HCT116 (cell line): ENCODE data around the gene LUC7L2. TPM values are rescaled to one million over a fixed set of nuclear protein-coding genes. Genes with fewer than 3 reads are reported as not detected.

Source experiments
- ATAC-seq: fragments of 200-7000 bp; cut with Tn5 transposase; 2 replicates; pipeline ENCODE4 v1.9.1; 2020; ENCODE audit warnings: mild to moderate bottlenecking, moderate library complexity
- BruUV-seq: library from RNA; stranded (reverse); fragments of 400-500 nt; replicated peaks from 2 replicates; lab custom pipeline; 2021; lab: Mats Ljungman, UMichigan
- CTCF ChIA-PET: fragments of 300-600 bp; sonication (Branson Sonifier 250); formaldehyde crosslinking; loops from one replicate; lab custom pipeline; 2021; ENCODE audit warnings: antibody characterized with exemption; lab: Charles Lee
- POLR2A ChIA-PET: fragments of 300-600, 350-600 bp; sonication (Branson Sonifier 250); formaldehyde crosslinking; loops from one replicate; lab custom pipeline; 2021; ENCODE audit warnings: antibody characterized with exemption; lab: Charles Lee
- RAD21 ChIA-PET, 2 experiments: fragments of 300-600 bp; sonication (Branson Sonifier 250); formaldehyde crosslinking; loops; one replicate each; lab custom pipeline; 2023; ENCODE audit warnings: low total read pairs in 2 of 2; ENCODE audit not compliant: uncharacterized antibody in 2 of 2, unreplicated experiment in 2 of 2, low non-redundant PET in 1 of 2; lab: Charles Lee
- DNase-seq: peaks from one replicate; pipeline ENCODE4 v3.0.0-alpha.2; 2010; ENCODE audit warnings: low read depth, low spot score
- H2AFZ ChIP-seq: fragments of 200-600 bp; shearing (Covaris generic), sonication (generic); 2 replicates; pipeline ENCODE4 v1.6.1; 2017; ENCODE audit warnings: low read depth, mixed run types, mixed read lengths, antibody characterized with exemption, low read length; ENCODE audit not compliant: poor library complexity, severe bottlenecking
- H3K27ac ChIP-seq: 2 replicates; pipeline ENCODE4 v1.5.1; 2012; ENCODE audit warnings: low read depth, low read length
- H3K27me3 ChIP-seq: fragments of 200-600 bp; sonication (generic); 2 replicates; pipeline ENCODE4 v1.6.1; 2016; ENCODE audit warnings: mixed run types, low read length, mixed read lengths; ENCODE audit not compliant: insufficient read depth
- H3K36me3 ChIP-seq, 2 experiments: fragments of 200-500 bp in 1 of 2; fragments of 200-600 bp in 1 of 2; sonication (Bioruptor generic) in 1 of 2; sonication (generic) in 1 of 2; 2 replicates each; pipeline versions ENCODE4 v1.5.1 to v1.6.1; 2014 to 2016; ENCODE audit warnings: low read length in 2 of 2, inconsistent platforms in 1 of 2, mixed read lengths in 1 of 2, mixed run types in 1 of 2; ENCODE audit not compliant: insufficient read depth in 2 of 2, control insufficient read depth in 1 of 2
- H3K4me1 ChIP-seq, 2 experiments: fragments of 200-600 bp in 1 of 2; sonication (generic) in 1 of 2; 2 replicates each; pipeline versions ENCODE4 v1.5.1 to v1.6.1; 2012 to 2017; ENCODE audit warnings: low read length in 2 of 2, inconsistent platforms in 1 of 2, mild to moderate bottlenecking in 1 of 2, mixed read lengths in 1 of 2, mixed run types in 1 of 2, moderate library complexity in 1 of 2; ENCODE audit not compliant: insufficient read depth in 2 of 2, control insufficient read depth in 1 of 2
- H3K4me2 ChIP-seq: fragments of 200-600 bp; sonication (generic); 2 replicates; pipeline ENCODE4 v1.6.1; 2017; ENCODE audit warnings: mixed run types, low read length, mixed read lengths
- H3K4me3 ChIP-seq, 2 experiments: fragments of 200-600 bp in 1 of 2; sonication (generic) in 1 of 2; replicated peaks in 1 of 2; 2 replicates each; pipeline ENCODE4 v1.5.1; 2011 to 2016; ENCODE audit warnings: low read length in 2 of 2, control low read depth in 1 of 2, low read depth in 1 of 2, mild to moderate bottlenecking in 1 of 2, mixed read lengths in 1 of 2, mixed run types in 1 of 2
- H3K79me2 ChIP-seq: fragments of 200-600 bp; sonication (generic); 2 replicates; pipeline ENCODE4 v1.6.1; 2017; ENCODE audit warnings: mild to moderate bottlenecking, mixed run types, low read length, moderate library complexity, mixed read lengths; ENCODE audit not compliant: insufficient read depth
- H3K9ac ChIP-seq: fragments of 200-600 bp; sonication (generic); 2 replicates; pipeline ENCODE4 v1.6.1; 2016; ENCODE audit warnings: low read length, mixed read lengths
- H3K9me2 ChIP-seq: fragments of 200-600 bp; sonication (generic), shearing (Covaris generic); 2 replicates; pipeline ENCODE4 v1.6.1; 2017; ENCODE audit warnings: mixed run types, mild to moderate bottlenecking, moderate library complexity; ENCODE audit not compliant: insufficient read depth
- H3K9me3 ChIP-seq, 2 experiments: fragments of 200-500 bp in 1 of 2; fragments of 200-600 bp in 1 of 2; sonication (Bioruptor generic) in 1 of 2; sonication (generic) in 1 of 2; 2 replicates each; pipeline ENCODE4 v1.6.1; 2014 to 2017; ENCODE audit warnings: low read length in 2 of 2, mixed read lengths in 2 of 2, inconsistent platforms in 1 of 2, low read depth in 1 of 2, mild to moderate bottlenecking in 1 of 2, mixed run types in 1 of 2, moderate library complexity in 1 of 2; ENCODE audit not compliant: control insufficient read depth in 1 of 2, insufficient read depth in 1 of 2
- H4K20me1 ChIP-seq: fragments of 200-600 bp; sonication (generic), shearing (Covaris generic); 2 replicates; pipeline ENCODE4 v1.6.1; 2017; ENCODE audit warnings: mixed run types, mild to moderate bottlenecking, moderate library complexity; ENCODE audit not compliant: insufficient read depth
- ATF3 ChIP-seq: IDR thresholded peaks from 2 replicates; pipeline ENCODE4 v1.6.1; 2012
- CBX3 ChIP-seq: IDR thresholded peaks from 2 replicates; pipeline ENCODE4 v1.6.1; 2012; ENCODE audit warnings: low read depth
- CEBPB ChIP-seq: IDR thresholded peaks from 2 replicates; pipeline ENCODE4 v1.6.1; 2012; ENCODE audit warnings: low read depth
- CTCF ChIP-seq, 3 experiments: fragments of 200-600 bp in 1 of 3; sonication (generic) in 1 of 3; IDR thresholded peaks in 2 of 3; conservative IDR thresholded peaks in 1 of 3; 2 replicates each; pipeline ENCODE4 v1.5.1; 2012 to 2017; ENCODE audit warnings: low read depth in 2 of 3, low read length in 2 of 3, antibody characterized with exemption in 1 of 3, borderline replicate concordance in 1 of 3, control low read depth in 1 of 3, mild to moderate bottlenecking in 1 of 3, mixed read lengths in 1 of 3, mixed run types in 1 of 3, moderate library complexity in 1 of 3; ENCODE audit not compliant: insufficient read depth in 1 of 3
- ELF1 ChIP-seq: IDR thresholded peaks from 2 replicates; pipeline ENCODE4 v1.6.1; 2012; ENCODE audit warnings: low read depth, borderline replicate concordance
- JUND ChIP-seq: IDR thresholded peaks from 2 replicates; pipeline ENCODE4 v1.6.1; 2012
- POLR2A ChIP-seq: IDR thresholded peaks from 2 replicates; pipeline ENCODE4 v1.7.0; 2011; ENCODE audit warnings: borderline replicate concordance; ENCODE audit not compliant: insufficient read depth, insufficient read length; ENCODE audit errors: extremely low read depth
- POLR2AphosphoS5 ChIP-seq: IDR thresholded peaks from 2 replicates; pipeline ENCODE4 v1.6.1; 2011; ENCODE audit warnings: mild to moderate bottlenecking, low read depth, low read length, moderate library complexity
- REST ChIP-seq: IDR thresholded peaks from 2 replicates; pipeline ENCODE4 v1.6.1; 2012; ENCODE audit warnings: low read depth
- SIN3A ChIP-seq: IDR thresholded peaks from 2 replicates; pipeline ENCODE4 v1.6.1; 2012; ENCODE audit warnings: low read depth
- ZFX ChIP-seq: fragments of 450-650 bp; IDR thresholded peaks from 2 replicates; pipeline ENCODE4 v1.6.1; 2017
- ZNF274 ChIP-seq: fragments of 200-500 bp; sonication (Bioruptor generic); IDR thresholded peaks from 2 replicates; pipeline ENCODE4 v1.6.1; 2014; ENCODE audit warnings: mild to moderate bottlenecking, low read depth, low read length, inconsistent platforms
- intact Hi-C: fragments of 100-400 bp; cut with micrococcal nuclease; formaldehyde crosslinking; loops from 2 replicates; pipeline ENCODE4 v1.10.0; 2022
- total RNA-seq: library from RNA; stranded (reverse); gene quantifications from one replicate; pipeline ENCODE4 v1.2.1, GENCODE V29; 2021; ENCODE audit not compliant: unreplicated experiment

Gene LUC7L2
- total RNA-seq, 1 experiment from 2014 or later: 98.8 TPM

- no peaks in the 10 kb centered on the region for H3K27me3 ChIP-seq
- no TSS peak for BruUV-seq
- TF ChIP-seq CTCF (IDR thresholded peaks at IDR 0.05 in 2 of 3, conservative IDR thresholded peaks at IDR 0.05 in 1 of 3; ENCODE audit: borderline replicate concordance in 1 of 3, insufficient read depth in 1 of 3, low read depth in 2 of 3, low read length in 2 of 3): no peak
- no peak for TF ChIP-seq POLR2AphosphoS5
- TF ChIP-seq REST: no peak
- no peak for TF ChIP-seq ELF1
- no peak for TF ChIP-seq JUND
- TF ChIP-seq ZFX: no peak
- no peak for TF ChIP-seq CEBPB
- no peak for TF ChIP-seq POLR2A
- TF ChIP-seq CBX3: no peak
- TF ChIP-seq SIN3A: no peak
- TF ChIP-seq ATF3: no peak
- TF ChIP-seq ZNF274: no peak
- H4K20me1 ChIP-seq: no peaks in the 10 kb centered on the region
- CTCF ChIA-PET: interaction anchor here (2.0 kb wide), 1 partner anchor 22 kb away, joined by 11 read pairs; no protein-coding TSS in a partner anchor
- peak overlapping the region; percentile 85 for H2AFZ ChIP-seq
- H3K9ac ChIP-seq: 0 out of 2 replicates have a peak overlapping the region, but pooled peaks have one; percentile 1
- peak overlapping the region; percentile 51 for H3K4me2 ChIP-seq
- no peaks in the 10 kb centered on the region for H3K9me3 ChIP-seq
- H3K4me1 ChIP-seq: peaks cover 16 to 26% of the 10 kb centered on the region in 2 experiments
- no peak for DNase-seq
- ATAC-seq: peak; percentile 31; the same call in 1 of the 2 replicates
- POLR2A ChIA-PET: no interaction called here
- no peaks in the 10 kb centered on the region for H3K79me2 ChIP-seq
- intact Hi-C loops: no loop called here
- RAD21 ChIA-PET: no interaction called here
- H3K27ac ChIP-seq: no peak overlapping the region
- 0 out of 4 replicates have a peak overlapping the region, but pooled peaks of 1 of the 2 experiments have one; percentile 3 for H3K4me3 ChIP-seq
- no peaks in the 10 kb centered on the region for H3K9me2 ChIP-seq
- no peaks in the 10 kb centered on the region for H3K36me3 ChIP-seq
These were observed 96.8 kb downstream of the LUC7L2 start for GRCh38 chr7:139456511-139456910.
